OCI-LY7 (cell line): ENCODE data around the gene PLEKHM3. TPM values are rescaled to one million over a fixed set of nuclear protein-coding genes. Genes with fewer than 3 reads are reported as not detected.

Experiments
- BruUV-seq: library from RNA; stranded (reverse); fragments of 400-500 nt; replicated peaks from 2 replicates; lab custom pipeline; 2021; lab: Mats Ljungman, UMichigan
- CTCF ChIA-PET: fragments of 300-600 bp; sonication (Branson Sonifier 250); formaldehyde crosslinking; loops from one replicate; lab custom pipeline; 2022; ENCODE audit warnings: antibody characterized with exemption; ENCODE audit not compliant: unreplicated experiment; lab: Charles Lee
- POLR2A ChIA-PET: fragments of 300-600 bp; sonication (Branson Sonifier 250); formaldehyde crosslinking; loops from one replicate; lab custom pipeline; 2022; ENCODE audit warnings: antibody characterized with exemption; lab: Charles Lee
- DNase-seq: peaks from one replicate; pipeline ENCODE4 v3.0.0-alpha.2; 2015; ENCODE audit warnings: low spot score
- H2AFZ ChIP-seq: fragments of 200-600 bp; sonication (generic), shearing (Covaris generic); 2 replicates; pipeline ENCODE4 v1.6.1; 2014; ENCODE audit warnings: mild to moderate bottlenecking, antibody characterized with exemption, low read length, moderate library complexity
- H3K27ac ChIP-seq: fragments of 200-600 bp; sonication (generic); 2 replicates; pipeline ENCODE4 v1.5.1; 2014; ENCODE audit warnings: mixed run types, low read depth, mild to moderate bottlenecking, moderate library complexity, low read length, inconsistent platforms; ENCODE audit not compliant: poor library complexity, severe bottlenecking
- H3K36me3 ChIP-seq: fragments of 200-600 bp; sonication (generic); 2 replicates; pipeline ENCODE4 v1.6.1; 2014; ENCODE audit warnings: mild to moderate bottlenecking, antibody characterized with exemption, low read length, moderate library complexity, mixed read lengths; ENCODE audit not compliant: insufficient read depth
- H3K4me1 ChIP-seq: fragments of 200-600 bp; sonication (generic); 2 replicates; pipeline ENCODE4 v1.5.1; 2014; ENCODE audit warnings: mild to moderate bottlenecking, low read length; ENCODE audit not compliant: insufficient read depth, poor library complexity, severe bottlenecking
- H3K4me2 ChIP-seq: fragments of 200-600 bp; sonication (generic); 2 replicates; pipeline ENCODE4 v1.6.1; 2014; ENCODE audit warnings: mild to moderate bottlenecking, low read length
- H3K4me3 ChIP-seq: fragments of 200-600 bp; sonication (generic); 2 replicates; pipeline ENCODE4 v1.5.1; 2014; ENCODE audit warnings: mild to moderate bottlenecking, low read depth, low read length; ENCODE audit not compliant: poor library complexity, severe bottlenecking
- H3K79me2 ChIP-seq: fragments of 200-600 bp; sonication (generic); 2 replicates; pipeline ENCODE4 v1.6.1; 2016; ENCODE audit warnings: low read depth, mild to moderate bottlenecking, low read length, moderate library complexity, mixed read lengths; ENCODE audit not compliant: insufficient read depth
- H3K9me2 ChIP-seq: fragments of 200-600 bp; sonication (generic); 2 replicates; pipeline ENCODE4 v1.6.1; 2016; ENCODE audit warnings: mild to moderate bottlenecking, low read length, mixed read lengths; ENCODE audit not compliant: insufficient read depth
- H3K9me3 ChIP-seq: fragments of 200-600 bp; sonication (generic); 2 replicates; pipeline ENCODE4 v1.6.1; 2014; ENCODE audit warnings: mild to moderate bottlenecking, mixed run types, low read length, mixed read lengths
- H4K20me1 ChIP-seq: fragments of 200-600 bp; sonication (generic); 2 replicates; pipeline ENCODE4 v1.6.1; 2014; ENCODE audit warnings: mild to moderate bottlenecking, antibody characterized with exemption, low read length, moderate library complexity, mixed read lengths; ENCODE audit not compliant: insufficient read depth
- CTCF ChIP-seq: fragments of 200-600 bp; sonication (generic); conservative IDR thresholded peaks from 2 replicates; pipeline ENCODE4 v1.5.1; 2014; ENCODE audit warnings: mild to moderate bottlenecking, antibody characterized with exemption, low read length, moderate library complexity, mixed read lengths
- EZH2phosphoT487 ChIP-seq: fragments of 200-600 bp; sonication (generic); IDR thresholded peaks from 2 replicates; pipeline ENCODE4 v1.6.1; 2018; ENCODE audit warnings: low read depth, borderline replicate concordance, mild to moderate bottlenecking, mixed run types, antibody characterized with exemption, low read length, moderate library complexity, mixed read lengths
- intact Hi-C: fragments of 100-400 bp; cut with micrococcal nuclease; formaldehyde crosslinking; loops from one replicate; pipeline ENCODE4 v1.10.0; 2022; ENCODE audit not compliant: unreplicated experiment
- total RNA-seq, 2 experiments: library from RNA; depleted of rRNA in 1 of 2; stranded (reverse); fragments of >200 nt in 1 of 2; shearing (Covaris generic) in 1 of 2; gene quantifications; 2 replicates each; pipeline ENCODE4 v1.2.3, GENCODE V29; 2014 to 2022

Gene PLEKHM3
- total RNA-seq, 2 experiments from 2014 or later: 3.7 to 6.3 TPM

GRCh38 chr2:208062113-208062512 lies 36.8 kb upstream of the PLEKHM3 start:
- no peak overlapping the region for H2AFZ ChIP-seq
- no peaks in the 10 kb centered on the region for H3K9me3 ChIP-seq
- CTCF ChIA-PET: no interaction called here
- POLR2A ChIA-PET: interaction anchor here (0.5 kb wide), 1 partner anchor 12 kb away, joined by 4 read pairs; no protein-coding TSS in a partner anchor
- no peaks in the 10 kb centered on the region for H3K79me2 ChIP-seq
- intact Hi-C loops: no loop called here
- H3K36me3 ChIP-seq: no peaks in the 10 kb centered on the region
- H3K4me1 ChIP-seq: no peaks in the 10 kb centered on the region
- no TSS peak for BruUV-seq
- no peak overlapping the region for H3K4me3 ChIP-seq
- H3K27ac ChIP-seq: no peak overlapping the region
- no peaks in the 10 kb centered on the region for H4K20me1 ChIP-seq
- TF ChIP-seq CTCF (peak; percentile 75), EZH2phosphoT487 (no peak)
- peak; percentile 44 for DNase-seq
- no peaks in the 10 kb centered on the region for H3K9me2 ChIP-seq
- H3K4me2 ChIP-seq: no peak overlapping the region

GRCh38 chr2:208057108-208057507 lies 31.8 kb upstream of the PLEKHM3 start:
- H3K79me2 ChIP-seq: no peaks in the 10 kb centered on the region
- no peak overlapping the region for H2AFZ ChIP-seq
- no peak overlapping the region for H3K4me2 ChIP-seq
- no peaks in the 10 kb centered on the region for H3K9me2 ChIP-seq
- H3K9me3 ChIP-seq: no peaks in the 10 kb centered on the region
- no peak overlapping the region for H3K27ac ChIP-seq
- no peak overlapping the region for H3K4me3 ChIP-seq
- intact Hi-C loops: no loop called here
- ChIA-PET POLR2A (interaction anchor here (0.7 kb wide), 4 partner anchors 30 to 559 kb away, joined by 3 read pairs; no protein-coding TSS in a partner anchor), CTCF (no interaction called here)
- no peaks in the 10 kb centered on the region for H3K36me3 ChIP-seq
- H3K4me1 ChIP-seq: no peaks in the 10 kb centered on the region
- TF ChIP-seq EZH2phosphoT487 (no peak), CTCF (no peak)
- no TSS peak for BruUV-seq
- no peak for DNase-seq
- no peaks in the 10 kb centered on the region for H4K20me1 ChIP-seq

- TF ChIP-seq EZH2phosphoT487: no peak
- no peak for TF ChIP-seq CTCF
- H2AFZ ChIP-seq: no peak overlapping the region
- no peak overlapping the region for H3K4me2 ChIP-seq
- H3K36me3 ChIP-seq: no peaks in the 10 kb centered on the region
- ChIA-PET CTCF (no interaction called here), POLR2A (interaction anchor here (0.5 to 0.6 kb wide), 2 partner anchors 164 to 1464 kb away, joined by 3 read pairs; no protein-coding TSS in a partner anchor)
- H4K20me1 ChIP-seq: no peaks in the 10 kb centered on the region
- H3K9me3 ChIP-seq: no peaks in the 10 kb centered on the region
- no peak overlapping the region for H3K27ac ChIP-seq
- H3K4me3 ChIP-seq: no peak overlapping the region
- no peaks in the 10 kb centered on the region for H3K9me2 ChIP-seq
- intact Hi-C loops: no loop called here
- H3K4me1 ChIP-seq: no peaks in the 10 kb centered on the region
- DNase-seq: no peak
- BruUV-seq: no TSS peak
- H3K79me2 ChIP-seq: no peaks in the 10 kb centered on the region
These were observed 24.1 kb upstream of the PLEKHM3 start for GRCh38 chr2:208049441-208049840.
